ENCODE measurements around the gene CAMK2A. TPM values are rescaled to one million over a fixed set of nuclear protein-coding genes. Genes with fewer than 3 reads are reported as not detected.

Gene CAMK2A
- polyA plus RNA-seq, 1 donor (not counting 4 experiments of a cell fraction or from before 2014, with no cell fraction given) = 0.05 TPM

DNA sequence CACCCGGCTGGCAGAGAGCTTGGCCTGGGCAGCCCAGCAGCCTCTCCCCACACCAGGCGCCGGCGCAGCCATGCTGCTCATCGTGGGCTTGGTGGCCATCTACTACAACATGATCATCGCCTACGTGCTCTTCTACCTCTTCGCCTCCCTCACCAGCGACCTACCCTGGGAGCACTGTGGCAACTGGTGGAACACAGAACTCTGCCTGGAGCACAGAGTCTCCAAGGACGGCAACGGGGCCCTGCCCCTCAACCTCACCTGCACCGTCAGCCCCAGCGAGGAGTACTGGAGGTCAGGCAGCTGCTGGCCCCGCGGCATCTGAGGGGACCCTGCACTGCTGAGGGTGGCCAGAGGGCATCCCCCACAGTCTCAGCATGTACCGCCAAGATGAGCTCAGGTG, 92.6 kb downstream of the CAMK2A start:
- DNase-seq (ENCODE audit: low read depth, low spot score) = no peak
- no peaks in the 10 kb centered on the region for H3K4me1 ChIP-seq (ENCODE audit: control insufficient read depth, extremely low read depth, insufficient read depth, low read length)
- no peak overlapping the region for H2AFZ ChIP-seq (ENCODE audit: control insufficient read depth, low read length)
- no peak overlapping the region for H3K4me3 ChIP-seq (ENCODE audit: control insufficient read depth in 2 of 3, extremely low read depth in 1 of 3, insufficient read depth in 2 of 3, low read depth in 1 of 3, low read length in 3 of 3)
- peaks cover 41% of the 10 kb centered on the region for H3K27me3 ChIP-seq (ENCODE audit: control insufficient read depth, extremely low read depth, insufficient read depth, low read length)
- dilution Hi-C loops (cut with MboI; ENCODE audit: extremely low pct_ligation_motif_present, low sequenced_read_pairs) = no loop called here
- TF ChIP-seq EZH2 (IDR thresholded peaks at IDR 0.05; ENCODE audit: low read length) = no peak
- TF ChIP-seq, protein P1, sequence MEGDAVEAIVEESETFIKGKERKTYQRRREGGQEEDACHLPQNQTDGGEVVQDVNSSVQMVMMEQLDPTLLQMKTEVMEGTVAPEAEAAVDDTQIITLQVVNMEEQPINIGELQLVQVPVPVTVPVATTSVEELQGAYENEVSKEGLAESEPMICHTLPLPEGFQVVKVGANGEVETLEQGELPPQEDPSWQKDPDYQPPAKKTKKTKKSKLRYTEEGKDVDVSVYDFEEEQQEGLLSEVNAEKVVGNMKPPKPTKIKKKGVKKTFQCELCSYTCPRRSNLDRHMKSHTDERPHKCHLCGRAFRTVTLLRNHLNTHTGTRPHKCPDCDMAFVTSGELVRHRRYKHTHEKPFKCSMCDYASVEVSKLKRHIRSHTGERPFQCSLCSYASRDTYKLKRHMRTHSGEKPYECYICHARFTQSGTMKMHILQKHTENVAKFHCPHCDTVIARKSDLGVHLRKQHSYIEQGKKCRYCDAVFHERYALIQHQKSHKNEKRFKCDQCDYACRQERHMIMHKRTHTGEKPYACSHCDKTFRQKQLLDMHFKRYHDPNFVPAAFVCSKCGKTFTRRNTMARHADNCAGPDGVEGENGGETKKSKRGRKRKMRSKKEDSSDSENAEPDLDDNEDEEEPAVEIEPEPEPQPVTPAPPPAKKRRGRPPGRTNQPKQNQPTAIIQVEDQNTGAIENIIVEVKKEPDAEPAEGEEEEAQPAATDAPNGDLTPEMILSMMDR (optimal IDR thresholded peaks at IDR 0.05 in 1 of 3, IDR thresholded peaks at IDR 0.05 in 1 of 3, conservative IDR thresholded peaks at IDR 0.05 in 1 of 3; ENCODE audit: extremely low read depth in 1 of 3, insufficient read depth in 2 of 3, low read length in 3 of 3) = no peak
- H3K36me3 ChIP-seq (ENCODE audit: control insufficient read depth in 2 of 2, extremely low read depth in 1 of 2, insufficient read depth in 2 of 2, low read length in 2 of 2) = no peaks in the 10 kb centered on the region
- H3K27ac ChIP-seq (ENCODE audit: control insufficient read depth, insufficient read depth, low read length) = no peak overlapping the region
- no peaks in the 10 kb centered on the region for H3K79me2 ChIP-seq (ENCODE audit: control insufficient read depth, insufficient read depth, low read length)
- H3K9me3 ChIP-seq (ENCODE audit: control insufficient read depth, low read depth, low read length) = no peaks in the 10 kb centered on the region
- H3K4me2 ChIP-seq (ENCODE audit: control insufficient read depth, extremely low read depth, insufficient read depth, low read depth, low read length) = no peak overlapping the region
- H4K20me1 ChIP-seq (ENCODE audit: control insufficient read depth, extremely low read depth, insufficient read depth, low read length) = no peaks in the 10 kb centered on the region
- H3K9ac ChIP-seq (ENCODE audit: control insufficient read depth, extremely low read depth, insufficient read depth, low read length) = no peak overlapping the region
- FAIRE-seq = no peak
- H3K9me1 ChIP-seq (ENCODE audit: control insufficient read depth, extremely low read depth, insufficient read depth, low read length) = no peaks in the 10 kb centered on the region

DNA sequence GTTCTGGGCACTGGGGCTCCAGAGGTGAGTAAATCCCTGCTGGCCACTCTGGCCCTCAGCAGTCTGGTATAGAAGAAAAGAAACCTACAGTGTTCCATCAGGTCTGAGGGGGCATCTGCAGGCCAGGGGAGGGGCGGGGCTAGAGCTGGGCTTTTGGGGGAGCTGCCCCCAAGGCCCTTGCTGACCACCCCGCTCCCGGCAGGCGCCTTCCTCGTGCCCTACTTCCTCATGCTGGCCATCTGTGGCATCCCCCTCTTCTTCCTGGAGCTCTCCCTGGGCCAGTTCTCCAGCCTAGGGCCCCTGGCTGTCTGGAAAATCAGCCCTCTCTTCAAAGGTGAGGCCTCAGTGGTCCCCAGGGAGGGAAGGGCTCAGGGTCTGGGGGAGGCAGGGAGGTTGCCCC, 93.1 kb downstream of the CAMK2A start:
- H4K20me1 ChIP-seq (ENCODE audit: control insufficient read depth, extremely low read depth, insufficient read depth, low read length) = no peaks in the 10 kb centered on the region
- H3K9me1 ChIP-seq (ENCODE audit: control insufficient read depth, extremely low read depth, insufficient read depth, low read length) = no peaks in the 10 kb centered on the region
- no peak overlapping the region for H3K4me3 ChIP-seq (ENCODE audit: control insufficient read depth in 2 of 3, extremely low read depth in 1 of 3, insufficient read depth in 2 of 3, low read depth in 1 of 3, low read length in 3 of 3)
- TF ChIP-seq, protein P1 (optimal IDR thresholded peaks at IDR 0.05 in 1 of 3, IDR thresholded peaks at IDR 0.05 in 1 of 3, conservative IDR thresholded peaks at IDR 0.05 in 1 of 3; ENCODE audit: extremely low read depth in 1 of 3, insufficient read depth in 2 of 3, low read length in 3 of 3) = no peak
- no peak for TF ChIP-seq EZH2 (IDR thresholded peaks at IDR 0.05; ENCODE audit: low read length)
- H3K9me3 ChIP-seq (ENCODE audit: control insufficient read depth, low read depth, low read length) = no peaks in the 10 kb centered on the region
- dilution Hi-C loops (cut with MboI; ENCODE audit: extremely low pct_ligation_motif_present, low sequenced_read_pairs) = no loop called here
- no peak overlapping the region for H3K9ac ChIP-seq (ENCODE audit: control insufficient read depth, extremely low read depth, insufficient read depth, low read length)
- no peaks in the 10 kb centered on the region for H3K4me1 ChIP-seq (ENCODE audit: control insufficient read depth, extremely low read depth, insufficient read depth, low read length)
- FAIRE-seq = no peak
- no peak overlapping the region for H2AFZ ChIP-seq (ENCODE audit: control insufficient read depth, low read length)
- no peak for DNase-seq (ENCODE audit: low read depth, low spot score)
- peaks cover 46% of the 10 kb centered on the region for H3K27me3 ChIP-seq (ENCODE audit: control insufficient read depth, extremely low read depth, insufficient read depth, low read length)
- H3K36me3 ChIP-seq (ENCODE audit: control insufficient read depth in 2 of 2, extremely low read depth in 1 of 2, insufficient read depth in 2 of 2, low read length in 2 of 2) = no peaks in the 10 kb centered on the region
- no peak overlapping the region for H3K27ac ChIP-seq (ENCODE audit: control insufficient read depth, insufficient read depth, low read length)
- no peaks in the 10 kb centered on the region for H3K79me2 ChIP-seq (ENCODE audit: control insufficient read depth, insufficient read depth, low read length)
- H3K4me2 ChIP-seq (ENCODE audit: control insufficient read depth, extremely low read depth, insufficient read depth, low read depth, low read length) = no peak overlapping the region
